Tibial nerve (tissue), 4 donors: Measurements from ENCODE around the gene FGF16. TPM values are rescaled to one million over a fixed set of nuclear protein-coding genes. Genes with fewer than 3 reads are reported as not detected.
"Not testable (repeated sequence)": the region's sequence is repeated elsewhere in the genome, so short reads cannot be mapped to it uniquely, and the experiment has no call there.

Source experiments
- DNase-seq, 2 donors: peaks; one replicate each; pipeline ENCODE4 v3.0.0-alpha.2; 2019; ENCODE audit warnings: low spot score in 2 of 2
- H3K27ac ChIP-seq, 4 donors: fragments of 200-600 bp; sonication (generic) in 3 of 4; one replicate each; pipeline ENCODE4 v1.5.1; 2017 to 2019; ENCODE audit warnings: mild to moderate bottlenecking in 1 of 4
- H3K27me3 ChIP-seq, 2 donors: fragments of 200-600 bp; sonication (generic) in 1 of 2; one replicate each; pipeline versions ENCODE4 v1.5.1 to v1.6.0; 2017 to 2019
- H3K36me3 ChIP-seq, 3 donors: fragments of 200-600 bp; sonication (generic); one replicate each; pipeline ENCODE4 v1.5.1; 2018 to 2019
- H3K4me1 ChIP-seq, 4 donors: fragments of 200-600 bp; sonication (generic) in 3 of 4; one replicate each; pipeline ENCODE4 v1.5.1; 2017 to 2019
- H3K4me3 ChIP-seq, 4 donors: fragments of 200-600 bp; sonication (generic) in 3 of 4; one replicate each; pipeline ENCODE4 v1.5.1; 2017 to 2019; ENCODE audit warnings: mild to moderate bottlenecking in 1 of 4, moderate library complexity in 1 of 4
- H3K9me3 ChIP-seq, 4 donors: fragments of 200-600 bp; sonication (generic) in 3 of 4; one replicate each; pipeline ENCODE4 v1.5.1; 2017 to 2019
- CTCF ChIP-seq, 5 experiments: fragments of 200-600 bp in 3 of 5; fragments of 450-650 bp in 2 of 5; sonication (generic) in 3 of 5; IDR thresholded peaks; one replicate each; pipeline ENCODE4 v1.5.1; 2016 to 2019; ENCODE audit warnings: antibody characterized with exemption in 5 of 5, mild to moderate bottlenecking in 3 of 5, moderate library complexity in 2 of 5
- EP300 ChIP-seq, 2 donors: sonication (generic); formaldehyde crosslinking; IDR thresholded peaks; one replicate each; pipeline ENCODE4 v1.6.1; 2017; ENCODE audit warnings: antibody characterized with exemption in 2 of 2, mild to moderate bottlenecking in 1 of 2
- POLR2A ChIP-seq, 2 donors: fragments of 450-650 bp; IDR thresholded peaks; one replicate each; pipeline ENCODE4 v1.6.1; 2017; ENCODE audit warnings: antibody characterized with exemption in 2 of 2, mild to moderate bottlenecking in 2 of 2, moderate library complexity in 2 of 2
- WGBS, 2 donors: methylation state at CpG; one replicate each; pipeline ENCODE4 v1.1.5; 2018; 5-methylcytosine and 5-hydroxymethylcytosine counted together
- total RNA-seq, 4 donors: library from RNA; depleted of rRNA; stranded (reverse); fragments of >200 nt; gene quantifications; one replicate each; pipeline ENCODE4 v1.1.0, GENCODE V29; 2016

FGF16 gene
- total RNA-seq = 1 to 10 TPM in 1 of 4 donors, under 1 TPM in 1, not detected in 2; 0.63 to 8.8 TPM

GRCh38 chrX:77446908-77447652 is at the start of gene FGF16:
Gene FGF16, plus strand, starts transcription at chrX:77447389. Its CDS starts 286 bp downstream, at chrX:77447675.
- no peak for DNase-seq
- no peak for TF ChIP-seq POLR2A (IDR thresholded peaks at IDR 0.05)
- TF ChIP-seq CTCF (IDR thresholded peaks at IDR 0.05) = no peak
- TF ChIP-seq EP300 (IDR thresholded peaks at IDR 0.05) = no peak
- Histone ChIP-seq H3K27me3 (peaks cover 0 to 9% of the 10 kb centered on the region in 2 donors), H3K4me1 (peaks cover 0 to 12% (median 0%) of the 10 kb centered on the region in 4 donors), H3K36me3 (no peaks in the 10 kb centered on the region), H3K27ac (peak within 1 kb of the TSS in 1 of 4 donors; percentile 29), H3K9me3 (no peaks in the 10 kb centered on the region), H3K4me3 (peak within 1 kb of the TSS in 3 of 4 donors; percentile 9 to 46 (median 18))
- WGBS, 2 donors = 1 to 33% methylated on average over 16 to 40 of the region's 48 CpGs

GRCh38 chrX:77398330-77398954 is 48.7 kb upstream of the FGF16 start:
- Histone ChIP-seq H3K27me3 (no peaks in the 10 kb centered on the region), H3K27ac (no peak overlapping the region), H3K4me3 (no peak overlapping the region), H3K9me3 (no peaks in the 10 kb centered on the region), H3K4me1 (no peaks in the 10 kb centered on the region), H3K36me3 (no peaks in the 10 kb centered on the region)
- no peak for TF ChIP-seq EP300 (IDR thresholded peaks at IDR 0.05)
- TF ChIP-seq POLR2A (IDR thresholded peaks at IDR 0.05) = no peak
- no peak for TF ChIP-seq CTCF (IDR thresholded peaks at IDR 0.05)
- 69 to 70% methylated on average over 3 of the region's 3 CpGs for WGBS, 2 donors
- no peak for DNase-seq

- Histone ChIP-seq H3K27me3 (no peaks in the 10 kb centered on the region), H3K36me3 (no peaks in the 10 kb centered on the region), H3K9me3 (no peaks in the 10 kb centered on the region), H3K4me3 (no peak overlapping the region), H3K27ac (no peak overlapping the region), H3K4me1 (no peaks in the 10 kb centered on the region)
- WGBS, 2 donors = 35 to 46% methylated on average over 2 of the region's 2 CpGs
- DNase-seq = no peak
- TF ChIP-seq POLR2A (IDR thresholded peaks at IDR 0.05) = no peak
- no peak for TF ChIP-seq EP300 (IDR thresholded peaks at IDR 0.05)
- TF ChIP-seq CTCF (IDR thresholded peaks at IDR 0.05) = no peak
Observed at GRCh38 chrX:77404419-77404818, 42.8 kb upstream of the FGF16 start.

- WGBS, 2 donors = 57 to 67% methylated on average over 1 of the region's 1 CpG
- DNase-seq, H3K27ac ChIP-seq, H3K4me3 ChIP-seq, H3K4me1 ChIP-seq, H3K9me3 ChIP-seq, H3K36me3 ChIP-seq, H3K27me3 ChIP-seq: not testable (repeated sequence)
Observed at GRCh38 chrX:77407821-77408220, 39.4 kb upstream of the FGF16 start.

- Histone ChIP-seq H3K4me3 (no peak overlapping the region), H3K4me1 (no peaks in the 10 kb centered on the region), H3K27me3 (no peaks in the 10 kb centered on the region), H3K36me3 (no peaks in the 10 kb centered on the region), H3K27ac (no peak overlapping the region), H3K9me3 (no peaks in the 10 kb centered on the region)
- WGBS, 2 donors = 89 to 90% methylated on average over 3 of the region's 3 CpGs
- TF ChIP-seq POLR2A (IDR thresholded peaks at IDR 0.05) (no peak), CTCF (IDR thresholded peaks at IDR 0.05) (no peak), EP300 (IDR thresholded peaks at IDR 0.05) (no peak)
- DNase-seq = no peak
Observed at GRCh38 chrX:77412631-77413030, 34.6 kb upstream of the FGF16 start.
